Epithelial cell of esophagus (primary cell): ENCODE results near the gene WNT3.
"Not testable (repeated sequence)": the region's sequence is repeated elsewhere in the genome, so short reads cannot be mapped to it uniquely, and the experiment has no call there.

Experiments
- DNase-seq: peaks from one replicate; pipeline ENCODE4 v3.0.0; 2010; ENCODE audit warnings: low read depth
- H3K4me3 ChIP-seq: 2 replicates; pipeline ENCODE4 v1.5.1; 2011; ENCODE audit warnings: mild to moderate bottlenecking, low read length, control low read depth
- TF ChIP-seq, protein P1 (sequence below): IDR thresholded peaks from 2 replicates; pipeline ENCODE4 v1.5.1; 2011; ENCODE audit warnings: low read depth, mild to moderate bottlenecking, low read length, control low read depth, inconsistent platforms; ENCODE audit not compliant: insufficient read depth; ENCODE audit errors: missing control alignments

The WNT3 gene

DNA sequence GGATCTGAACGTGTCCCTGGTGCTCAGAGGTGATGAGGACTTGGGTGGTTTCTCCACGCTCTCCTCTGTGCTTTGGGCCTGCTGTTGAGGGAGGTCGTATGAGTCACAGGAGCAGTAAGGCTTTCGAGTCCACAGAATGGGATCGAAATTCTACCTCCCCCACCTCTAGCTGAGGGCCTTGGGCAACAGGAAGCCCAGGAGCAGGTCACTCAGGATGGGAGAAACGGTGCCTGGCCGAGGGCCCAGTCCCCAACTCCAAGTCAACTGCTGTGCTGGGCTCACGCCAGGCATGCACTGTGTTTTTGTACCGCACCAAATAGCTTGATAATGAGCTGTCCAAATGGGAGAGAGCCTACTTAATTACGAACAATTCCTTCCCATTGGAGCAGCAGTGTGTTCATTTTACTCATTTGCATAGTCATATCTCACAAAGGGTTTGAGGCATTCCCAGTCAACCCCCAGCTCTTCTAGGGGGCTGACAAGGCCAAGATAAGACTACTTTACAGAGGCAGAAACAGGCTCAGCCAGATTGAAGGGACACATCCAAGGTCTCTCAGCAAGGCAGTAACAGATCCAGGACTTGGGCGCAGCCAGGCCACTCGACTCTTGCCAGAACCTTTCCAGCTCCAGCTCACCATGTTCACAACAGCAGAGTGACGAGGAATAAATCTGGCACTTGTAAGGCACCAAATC, 53.6 kb downstream of the WNT3 start:
- H3K4me3 ChIP-seq = no peak overlapping the region
- peak; percentile 57 for DNase-seq
- TF ChIP-seq, protein P1, sequence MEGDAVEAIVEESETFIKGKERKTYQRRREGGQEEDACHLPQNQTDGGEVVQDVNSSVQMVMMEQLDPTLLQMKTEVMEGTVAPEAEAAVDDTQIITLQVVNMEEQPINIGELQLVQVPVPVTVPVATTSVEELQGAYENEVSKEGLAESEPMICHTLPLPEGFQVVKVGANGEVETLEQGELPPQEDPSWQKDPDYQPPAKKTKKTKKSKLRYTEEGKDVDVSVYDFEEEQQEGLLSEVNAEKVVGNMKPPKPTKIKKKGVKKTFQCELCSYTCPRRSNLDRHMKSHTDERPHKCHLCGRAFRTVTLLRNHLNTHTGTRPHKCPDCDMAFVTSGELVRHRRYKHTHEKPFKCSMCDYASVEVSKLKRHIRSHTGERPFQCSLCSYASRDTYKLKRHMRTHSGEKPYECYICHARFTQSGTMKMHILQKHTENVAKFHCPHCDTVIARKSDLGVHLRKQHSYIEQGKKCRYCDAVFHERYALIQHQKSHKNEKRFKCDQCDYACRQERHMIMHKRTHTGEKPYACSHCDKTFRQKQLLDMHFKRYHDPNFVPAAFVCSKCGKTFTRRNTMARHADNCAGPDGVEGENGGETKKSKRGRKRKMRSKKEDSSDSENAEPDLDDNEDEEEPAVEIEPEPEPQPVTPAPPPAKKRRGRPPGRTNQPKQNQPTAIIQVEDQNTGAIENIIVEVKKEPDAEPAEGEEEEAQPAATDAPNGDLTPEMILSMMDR = no peak

DNA sequence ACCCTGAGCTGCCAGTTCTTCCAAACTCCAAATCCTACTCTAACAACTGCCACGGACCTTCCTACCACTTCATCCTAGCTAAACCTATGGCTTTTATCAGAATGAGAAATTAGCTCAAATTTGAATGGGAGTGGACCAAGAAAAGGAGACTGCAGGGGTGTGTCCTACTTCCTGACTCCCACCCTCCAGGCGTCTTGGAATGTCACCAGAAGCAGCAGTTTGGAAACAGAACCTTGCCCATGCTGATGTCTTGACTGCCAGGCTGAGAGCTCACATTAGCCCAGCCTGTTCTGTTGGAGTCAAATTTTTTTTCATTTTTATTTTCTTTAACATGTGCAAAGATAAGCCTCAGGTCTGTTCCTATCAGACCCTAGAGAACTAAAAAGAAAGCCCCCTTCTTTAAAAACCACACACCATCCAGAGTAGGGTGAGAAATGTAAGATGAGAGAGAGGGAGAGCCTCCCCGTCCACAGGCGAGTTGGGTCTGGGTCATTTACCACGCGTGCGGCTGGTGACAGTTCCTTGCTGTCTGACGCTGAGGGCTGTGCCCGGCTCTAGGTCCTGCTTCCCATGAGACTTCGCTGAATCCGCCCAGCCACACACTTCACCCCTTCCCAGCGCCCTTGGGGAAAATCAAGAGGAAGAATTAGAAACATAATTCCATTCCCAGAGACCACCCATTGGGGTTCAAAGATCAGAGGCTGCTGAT, 54.3 kb downstream of the WNT3 start:
- no peak overlapping the region for H3K4me3 ChIP-seq
- TF ChIP-seq, protein P1 = no peak
- no peak for DNase-seq

DNA sequence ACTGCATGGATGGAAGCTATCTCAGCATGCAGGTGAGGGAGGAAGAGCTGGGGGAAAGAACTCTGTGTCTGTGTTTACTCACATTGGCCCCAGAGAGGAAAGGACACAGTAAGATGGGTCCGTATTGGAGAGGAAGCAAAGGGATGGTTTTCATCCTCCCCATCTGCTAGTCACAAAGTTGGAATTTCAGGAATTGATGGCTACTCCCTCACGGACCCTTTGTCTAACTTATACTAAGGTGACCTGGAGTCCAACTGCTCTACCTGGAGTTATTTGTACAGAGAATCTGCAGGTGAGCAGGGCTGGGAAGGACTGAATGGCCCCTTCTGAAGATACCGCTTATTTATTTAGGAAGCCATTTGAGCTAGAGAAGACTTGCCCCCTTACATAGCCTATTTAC, 55.1 kb downstream of the WNT3 start:
- no peak for DNase-seq
- no peak overlapping the region for H3K4me3 ChIP-seq
- TF ChIP-seq, protein P1 = no peak

DNA sequence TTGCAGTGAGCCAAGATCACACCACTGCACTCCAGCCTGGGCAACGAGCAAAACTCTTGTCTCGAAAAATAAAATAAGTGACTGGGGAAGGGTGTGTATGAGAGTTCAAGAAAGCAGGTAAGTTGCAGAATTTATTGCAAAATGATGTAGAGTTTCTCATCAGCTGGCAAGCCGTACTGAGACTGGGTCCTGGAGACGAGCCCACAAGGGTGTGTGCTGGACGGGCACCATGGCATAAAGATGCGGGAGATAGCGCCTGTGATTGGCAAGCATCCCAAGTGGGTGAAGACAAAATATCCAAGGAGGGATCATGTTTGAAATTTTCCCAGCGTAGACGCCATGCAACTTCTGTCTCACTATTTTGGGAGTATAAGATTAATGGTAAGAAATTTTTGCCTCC, 59.4 kb downstream of the WNT3 start:
- TF ChIP-seq, protein P1 = no peak
- DNase-seq = no peak
- no peak overlapping the region for H3K4me3 ChIP-seq

DNA sequence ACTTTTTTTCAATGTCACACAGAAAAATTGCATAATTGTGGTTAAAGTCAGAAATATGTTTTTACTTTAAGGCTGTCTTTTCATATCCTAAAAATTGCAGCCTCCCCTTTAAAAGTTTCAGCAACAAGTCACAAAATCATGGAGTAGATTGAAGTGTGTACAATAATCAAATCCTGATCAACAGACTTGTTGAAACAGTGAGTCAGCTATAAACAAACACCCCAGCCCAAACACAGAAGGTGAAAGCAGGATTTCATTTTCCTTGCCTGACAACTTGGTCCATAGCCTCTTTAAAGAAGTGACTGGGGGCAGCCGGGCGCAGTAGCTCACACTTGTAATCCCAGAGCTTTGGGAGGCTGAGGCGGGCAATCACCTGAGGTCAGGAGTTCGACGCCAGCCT, 59.9 kb downstream of the WNT3 start:
- H3K4me3 ChIP-seq = no peak overlapping the region
- TF ChIP-seq, protein P1 = no peak
- peak; percentile 57 for DNase-seq

DNA sequence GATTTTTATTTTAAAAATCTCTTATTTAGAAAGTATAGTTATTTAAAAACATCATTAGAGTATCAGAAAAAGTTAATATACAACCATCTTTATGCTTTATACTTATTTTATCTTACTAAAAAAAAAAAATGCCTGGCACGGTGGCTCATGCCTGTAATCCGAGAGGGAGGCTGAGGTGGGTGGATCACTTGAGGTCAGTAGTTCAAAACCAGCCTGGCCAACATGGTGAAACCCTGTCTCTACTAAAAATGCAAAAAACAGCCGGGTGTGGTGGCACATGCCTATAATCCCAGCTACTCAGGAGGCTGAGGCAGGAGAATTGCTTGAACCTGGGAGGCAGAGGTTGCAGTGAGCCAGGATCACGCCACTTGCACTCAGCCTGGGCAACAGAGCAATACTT, 60.9 kb downstream of the WNT3 start:
- DNase-seq = not testable (repeated sequence)

DNA sequence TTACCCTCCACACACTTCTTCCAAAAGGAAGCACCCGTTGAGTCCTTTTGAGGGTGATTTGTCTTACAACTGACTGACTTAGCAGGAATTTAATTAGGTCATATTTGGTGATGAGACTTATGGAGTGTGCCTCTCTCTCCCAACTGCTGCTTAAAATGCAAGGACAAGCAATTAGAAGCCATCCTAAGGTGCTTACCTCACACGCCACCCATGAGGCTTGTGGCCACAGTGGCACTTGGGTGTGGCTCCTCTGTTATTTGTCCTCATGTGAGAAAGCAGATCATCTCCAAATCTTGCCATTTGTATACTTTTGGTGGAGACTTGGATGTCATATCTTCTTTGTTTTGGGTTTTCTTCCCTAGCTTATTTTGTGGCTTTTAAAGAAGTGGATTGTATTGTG, 61.6 kb downstream of the WNT3 start:
- TF ChIP-seq, protein P1 = no peak
- no peak overlapping the region for H3K4me3 ChIP-seq
- DNase-seq = no peak

More for the DNA sequence above, 60.9 kb downstream of the WNT3 start:
- not testable (repeated sequence) for H3K4me3 ChIP-seq
